GM23248 (cell line): ENCODE measurements around the gene MCU. TPM values are rescaled to one million over a fixed set of nuclear protein-coding genes. Genes with fewer than 3 reads are reported as not detected.

Experiments used
- DNase-seq: peaks from one replicate; pipeline ENCODE4 v3.0.0-alpha.2; 2015
- H2AFZ ChIP-seq: fragments of 200-600 bp; sonication (generic); 2 replicates; pipeline ENCODE4 v1.6.1; 2016; ENCODE audit warnings: antibody characterized with exemption
- H3F3A ChIP-seq: fragments of 200-600 bp; sonication (generic); 2 replicates; pipeline ENCODE4 v1.6.1; 2016; ENCODE audit warnings: mild to moderate bottlenecking, antibody characterized with exemption, mixed run types; ENCODE audit not compliant: insufficient read depth
- H3K27ac ChIP-seq: fragments of 200-600 bp; sonication (generic); 2 replicates; pipeline ENCODE4 v1.5.1; 2016; ENCODE audit warnings: mild to moderate bottlenecking
- H3K27me3 ChIP-seq: fragments of 200-600 bp; sonication (generic); replicated peaks from 2 replicates; pipeline ENCODE4 v1.6.1; 2016; ENCODE audit warnings: mild to moderate bottlenecking; ENCODE audit not compliant: insufficient read depth
- H3K36me3 ChIP-seq: fragments of 200-600 bp; sonication (generic); 2 replicates; pipeline ENCODE4 v1.6.1; 2016; ENCODE audit warnings: low read depth, mild to moderate bottlenecking
- H3K4me1 ChIP-seq: fragments of 200-600 bp; sonication (generic); 2 replicates; pipeline ENCODE4 v1.6.1; 2016; ENCODE audit warnings: mild to moderate bottlenecking; ENCODE audit not compliant: insufficient read depth
- H3K4me2 ChIP-seq: fragments of 200-600 bp; sonication (generic); one replicate; pipeline ENCODE4 v1.6.1; 2016; ENCODE audit warnings: mild to moderate bottlenecking; ENCODE audit not compliant: unreplicated experiment
- H3K4me3 ChIP-seq: fragments of 200-600 bp; sonication (generic); 2 replicates; pipeline ENCODE4 v1.5.1; 2016; ENCODE audit warnings: mild to moderate bottlenecking
- H3K79me2 ChIP-seq: fragments of 200-600 bp; sonication (generic); 2 replicates; pipeline ENCODE4 v1.6.1; 2016; ENCODE audit warnings: mild to moderate bottlenecking; ENCODE audit not compliant: insufficient read depth
- H3K9ac ChIP-seq: fragments of 200-600 bp; sonication (generic); 2 replicates; pipeline ENCODE4 v1.6.1; 2016; ENCODE audit warnings: mild to moderate bottlenecking
- H3K9me2 ChIP-seq: fragments of 200-600 bp; sonication (generic); 2 replicates; pipeline ENCODE4 v1.6.1; 2016; ENCODE audit warnings: mixed run types, mild to moderate bottlenecking, moderate library complexity; ENCODE audit not compliant: insufficient read depth
- H3K9me3 ChIP-seq: fragments of 200-600 bp; sonication (generic); one replicate; pipeline ENCODE4 v1.6.1; 2017; ENCODE audit warnings: low read depth
- H4K20me1 ChIP-seq: fragments of 200-600 bp; sonication (generic); 2 replicates; pipeline ENCODE4 v1.6.0; 2016; ENCODE audit not compliant: insufficient read depth
- EZH2 ChIP-seq: fragments of 200-600 bp; sonication (generic); IDR thresholded peaks from 2 replicates; pipeline ENCODE4 v1.6.1; 2018; ENCODE audit warnings: antibody characterized with exemption, mild to moderate bottlenecking; ENCODE audit not compliant: insufficient read depth, poor library complexity, severe bottlenecking
- EZH2phosphoT487 ChIP-seq: fragments of 200-600 bp; sonication (generic); IDR thresholded peaks from 2 replicates; pipeline ENCODE4 v1.6.1; 2018; ENCODE audit warnings: antibody characterized with exemption, moderate library complexity, mild to moderate bottlenecking, low read depth; ENCODE audit not compliant: insufficient read depth
- WGBS, 2 experiments: methylation state at CpG; one replicate each; pipeline ENCODE4 v1.1.6; 2015 to 2017; ENCODE audit warnings: low lambda C conversion rate in 2 of 2, low coverage in 1 of 2; ENCODE audit errors: missing lambda C conversion rate in 2 of 2; 5-methylcytosine and 5-hydroxymethylcytosine counted together
- in situ Hi-C: fragments of 300-500 bp; cut with MboI; formaldehyde crosslinking; loops from 2 replicates; pipeline ENCODE4 v1.15.0; 2020
- polyA plus RNA-seq: library from polyadenylated mRNA; unstranded; fragments of >200 nt; fragmentation: Nextera tagmentation; extraction: Ambion mirVana; gene quantifications from 2 replicates; pipeline ENCODE4 v1.2.1, GENCODE V29; 2016
- total RNA-seq: library from RNA; depleted of rRNA; stranded (reverse); fragments of >200 nt; shearing (Covaris generic); gene quantifications from 2 replicates; pipeline ENCODE4 v1.2.3, GENCODE V29; 2014

The MCU gene
- total and polyA plus RNA-seq, 2 experiments from 2014 or later: 29.5 to 30.9 TPM

DNA sequence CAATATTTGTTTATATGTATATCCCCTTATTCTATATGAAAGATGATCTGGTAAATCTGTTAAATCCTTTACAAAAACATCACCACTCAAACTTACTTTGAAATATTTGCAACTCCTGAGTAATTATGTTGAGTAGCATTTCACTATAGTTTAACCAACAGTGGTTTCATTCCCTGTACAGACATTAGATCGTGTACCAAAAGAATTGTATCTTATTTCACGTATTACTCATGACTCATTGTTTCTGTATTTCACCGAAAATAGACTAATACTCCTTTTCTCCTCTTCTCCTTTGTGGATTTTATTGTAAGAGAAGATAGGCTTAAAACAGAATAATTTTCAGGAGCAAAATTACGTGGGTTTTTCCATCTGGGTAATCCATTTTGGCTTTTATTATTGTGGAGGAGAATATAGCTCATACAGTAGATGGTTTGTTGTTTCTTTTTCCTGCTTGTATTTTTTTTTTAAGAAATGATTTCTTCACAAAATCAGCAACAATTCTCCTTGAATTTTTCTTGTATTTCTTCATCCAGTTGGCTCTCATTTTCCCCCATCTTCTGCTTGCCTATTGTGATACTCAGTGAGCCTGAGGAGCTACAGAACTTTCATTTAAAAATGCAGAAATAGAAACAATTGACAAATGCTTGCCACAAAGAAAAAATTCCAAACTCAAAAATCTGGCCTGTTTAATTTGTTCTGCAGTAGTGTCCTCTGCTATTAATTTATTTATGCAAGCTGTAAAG is 111.0 kb downstream of the MCU start:
- H2AFZ ChIP-seq: peak overlapping the region; percentile 50
- no peaks in the 10 kb centered on the region for H3K9me3 ChIP-seq
- peak; percentile 68 for DNase-seq
- peaks cover 30% of the 10 kb centered on the region for H3K4me1 ChIP-seq
- no peaks in the 10 kb centered on the region for H3K9me2 ChIP-seq
- H3K79me2 ChIP-seq: peaks cover 48% of the 10 kb centered on the region
- peak overlapping the region; percentile 86 for H3K4me2 ChIP-seq
- WGBS, 2 experiments: 2% methylated on average over 4 of the region's 4 CpGs
- no peak for TF ChIP-seq EZH2phosphoT487
- no peak for TF ChIP-seq EZH2
- H3K4me3 ChIP-seq: peak overlapping the region; percentile 70
- in situ Hi-C loops: no loop called here
- H3K9ac ChIP-seq: peak overlapping the region; percentile 66
- peaks cover 25% of the 10 kb centered on the region for H3F3A ChIP-seq
- H4K20me1 ChIP-seq: no peaks in the 10 kb centered on the region
- H3K36me3 ChIP-seq: no peaks in the 10 kb centered on the region
- no peaks in the 10 kb centered on the region for H3K27me3 ChIP-seq
- H3K27ac ChIP-seq: peak overlapping the region; percentile 68

DNA sequence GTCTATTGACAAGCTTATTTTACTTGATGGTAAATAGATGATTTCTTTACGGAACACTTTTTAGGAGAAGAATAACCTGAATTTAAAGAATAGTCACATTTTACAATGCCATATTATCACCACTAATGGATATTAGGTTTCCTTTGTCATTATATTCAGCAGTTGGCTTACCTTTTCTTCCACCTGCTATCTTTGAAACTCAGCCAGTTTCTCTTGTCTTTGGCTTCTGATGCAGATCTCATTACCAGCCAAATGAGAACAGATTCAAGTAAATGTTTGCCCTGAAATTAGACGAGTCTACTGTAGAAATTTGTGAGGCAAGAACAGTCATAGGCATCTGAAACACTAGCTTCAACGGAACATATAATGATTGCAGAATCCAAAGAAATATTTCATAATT is 116.1 kb downstream of the MCU start:
- Histone ChIP-seq H2AFZ (no peak overlapping the region), H3K36me3 (no peaks in the 10 kb centered on the region), H3K4me2 (no peak overlapping the region), H3K4me3 (no peak overlapping the region), H3F3A (peaks cover 26% of the 10 kb centered on the region), H3K27ac (no peak overlapping the region), H4K20me1 (no peaks in the 10 kb centered on the region), H3K9me2 (no peaks in the 10 kb centered on the region), H3K27me3 (no peaks in the 10 kb centered on the region), H3K79me2 (peaks cover 50% of the 10 kb centered on the region), H3K9me3 (no peaks in the 10 kb centered on the region), H3K4me1 (peaks cover 20% of the 10 kb centered on the region), H3K9ac (no peak overlapping the region)
- in situ Hi-C loops: no loop called here
- no peak for DNase-seq
- TF ChIP-seq EZH2: no peak
- no peak for TF ChIP-seq EZH2phosphoT487
- 93 to 99% methylated on average over 3 of the region's 3 CpGs for WGBS, 2 experiments

GRCh38 chr10:72809006-72809405 is 117.1 kb downstream of the MCU start:
- no peak overlapping the region for H3K27ac ChIP-seq

GRCh38 chr10:72810976-72811375 is 119.0 kb downstream of the MCU start:
- no peaks in the 10 kb centered on the region for H4K20me1 ChIP-seq
- no peaks in the 10 kb centered on the region for H3K36me3 ChIP-seq
- no peaks in the 10 kb centered on the region for H3K27me3 ChIP-seq
- H3K9ac ChIP-seq: no peak overlapping the region
- H3K79me2 ChIP-seq: peaks cover 58% of the 10 kb centered on the region
- peaks cover 35% of the 10 kb centered on the region for H3F3A ChIP-seq
- no peaks in the 10 kb centered on the region for H3K9me3 ChIP-seq
- no peak overlapping the region for H3K4me3 ChIP-seq
- H3K27ac ChIP-seq: no peak overlapping the region
- H2AFZ ChIP-seq: no peak overlapping the region
- 77 to 79% methylated on average over 5 of the region's 5 CpGs for WGBS, 2 experiments
- TF ChIP-seq EZH2phosphoT487 (no peak), EZH2 (no peak)
- H3K4me2 ChIP-seq: no peak overlapping the region
- H3K4me1 ChIP-seq: peaks cover 27% of the 10 kb centered on the region
- H3K9me2 ChIP-seq: no peaks in the 10 kb centered on the region
- no peak for DNase-seq
- in situ Hi-C loops: no loop called here

More at GRCh38 chr10:72809006-72809405, 117.1 kb downstream of the MCU start:
- no peak for TF ChIP-seq EZH2phosphoT487
- TF ChIP-seq EZH2: no peak
- Histone ChIP-seq H3K36me3 (no peaks in the 10 kb centered on the region), H3K4me3 (no peak overlapping the region), H4K20me1 (no peaks in the 10 kb centered on the region), H3K9me2 (no peaks in the 10 kb centered on the region), H3K27me3 (no peaks in the 10 kb centered on the region), H3K4me1 (peaks cover 21% of the 10 kb centered on the region), H3K9ac (no peak overlapping the region), H2AFZ (no peak overlapping the region), H3F3A (peaks cover 29% of the 10 kb centered on the region), H3K4me2 (no peak overlapping the region), H3K79me2 (peaks cover 50% of the 10 kb centered on the region), H3K9me3 (no peaks in the 10 kb centered on the region)
- in situ Hi-C loops: no loop called here
- WGBS, 2 experiments: 60 to 73% methylated on average over 1 of the region's 1 CpG
- DNase-seq: no peak
